GM21717 (cell line): ENCODE data around the gene HCN4.
"Not testable (repeated sequence)": the region's sequence is repeated elsewhere in the genome, so short reads cannot be mapped to it uniquely, and the experiment has no call there.

Experiments used
- ATAC-seq: cut with Tn5 transposase; IDR thresholded peaks from one replicate; pipeline ENCODE4 v1.9.1; 2021; ENCODE audit warnings: mild to moderate bottlenecking, moderate library complexity; ENCODE audit not compliant: unreplicated experiment

HCN4 gene

GRCh38 chr15:73300286-73300685, 68.5 kb downstream of the HCN4 start:
- ATAC-seq = not testable (repeated sequence)

GRCh38 chr15:73298522-73299245, 70.1 kb downstream of the HCN4 start:
- ATAC-seq = no peak

- ATAC-seq = no peak
Observed at GRCh38 chr15:73296609-73297353, 72.0 kb downstream of the HCN4 start.

GRCh38 chr15:73295630-73296286, 73.0 kb downstream of the HCN4 start:
- no peak for ATAC-seq

GRCh38 chr15:73293773-73294172, 75.0 kb downstream of the HCN4 start:
- no peak for ATAC-seq

- no peak for ATAC-seq
Observed at GRCh38 chr15:73291441-73291840, 77.3 kb downstream of the HCN4 start.

GRCh38 chr15:73287019-73287418, 81.7 kb downstream of the HCN4 start:
- no peak for ATAC-seq

GRCh38 chr15:73286311-73286710, 82.4 kb downstream of the HCN4 start:
- no peak for ATAC-seq

GRCh38 chr15:73284090-73284716, 84.6 kb downstream of the HCN4 start:
- no peak for ATAC-seq

- ATAC-seq = no peak
Observed at GRCh38 chr15:73283366-73283962, 85.3 kb downstream of the HCN4 start.

- no peak for ATAC-seq
Observed at GRCh38 chr15:73282567-73283365, 86.0 kb downstream of the HCN4 start.

GRCh38 chr15:73275862-73276261, 92.9 kb downstream of the HCN4 start:
- no peak for ATAC-seq

GRCh38 chr15:73273181-73274002, 95.4 kb downstream of the HCN4 start:
- ATAC-seq = no peak

- no peak for ATAC-seq
Observed at GRCh38 chr15:73270366-73271097, 98.2 kb downstream of the HCN4 start.
